Adipose tissue (tissue), 3 donors: ENCODE data around the gene RNF11. TPM values are rescaled to one million over a fixed set of nuclear protein-coding genes. Genes with fewer than 3 reads are reported as not detected.

Experiments
- H3K27ac ChIP-seq: one replicate; pipeline ENCODE4 v1.5.1; 2013; ENCODE audit warnings: low read depth, low read length
- WGBS, 3 donors: extraction: QIAGEN DNeasy Blood & Tissue Kit; methylation state at CpG; one replicate each; pipeline ENCODE4 v1.1.7; 2013; 5-methylcytosine and 5-hydroxymethylcytosine counted together
- polyA plus RNA-seq, 3 donors: library from polyadenylated mRNA; stranded (reverse); fragments of 200-250 nt; gene quantifications; one replicate each; pipeline ENCODE4 v1.2.3, GENCODE V29; 2013
- donor health status: healthy with polysubstance abuse.
- donor health status: Bipolar disorder and iron deficiency.
- donor health status: healthy.

Gene RNF11
- polyA plus RNA-seq, 3 donors, result 30.8 to 102 (median 81.6) TPM

- WGBS, 3 donors, result 91 to 95% (median 94%) methylated on average over 11 of the region's 11 CpGs
- no peak overlapping the region for H3K27ac ChIP-seq
Observed at GRCh38 chr1:51320967-51321923, 85.2 kb downstream of the RNF11 start.

GRCh38 chr1:51321924-51322280, 85.8 kb downstream of the RNF11 start:
- WGBS, 3 donors, result 90 to 96% (median 92%) methylated on average over 2 of the region's 2 CpGs
- H3K27ac ChIP-seq, result no peak overlapping the region

- WGBS, 3 donors, result 90 to 94% (median 90%) methylated on average over 4 of the region's 4 CpGs
- H3K27ac ChIP-seq, result no peak overlapping the region
Observed at GRCh38 chr1:51322417-51323101, 86.5 kb downstream of the RNF11 start.

Other genes starting within 250 kb of the RNF11 start
- gene C1orf185, start 134.0 kb upstream of the RNF11 start, polyA plus RNA-seq, result not detected
- gene TTC39A, start 94.3 kb downstream of the RNF11 start, polyA plus RNA-seq, result 1 to 10 TPM; 1.9 to 9.0 (median 2.9) TPM